Melanocyte of skin (primary cell): ENCODE results near the gene TMEM120A. TPM values are rescaled to one million over a fixed set of nuclear protein-coding genes. Genes with fewer than 3 reads are reported as not detected.

Source experiments
- small RNA-seq, 2 donors: library from RNA; depleted of rRNA; stranded (forward); fragments of <200 nt; gene quantifications; one replicate each; pipeline ENCODE3, GENCODE V24; 2012
- total RNA-seq, 2 donors: library from RNA; depleted of rRNA; stranded (reverse); fragments of >200 nt; gene quantifications; 2 replicates each; pipeline ENCODE4 v1.2.3, GENCODE V29; 2012

TMEM120A gene
- total RNA-seq, result 10 to 100 TPM; 23.4 to 28.3 TPM

GRCh38 chr7:75994388-75995051 is at the start of gene TMEM120A:
TSS of gene TMEM120A (minus strand) at chr7:75994595. CDS start at chr7:75994570, 25 bp downstream.

Small RNA genes lying within 50 kb of the gene (small RNA-seq; reads per million reads assigned to genes)
- gene SNORA14A, result 43.9 to 63.7 reads per million in 2 donors

Other genes starting within 250 kb of the TMEM120A start
- not detected for gene CCL26, start 222.4 kb downstream of the TMEM120A start, total RNA-seq
- gene CCL24, start 180.8 kb downstream of the TMEM120A start, total RNA-seq, result not detected
- gene RHBDD2, start 115.6 kb downstream of the TMEM120A start, total RNA-seq, result 10 to 100 TPM; 32.0 to 36.5 TPM
- gene POR, start 79.4 kb downstream of the TMEM120A start, total RNA-seq, result 100 to 1,000 TPM; 118 to 276 TPM
- 10 to 100 TPM; 24.4 to 40.6 TPM for gene STYXL1, start 53.4 kb upstream of the TMEM120A start, total RNA-seq
- 10 to 100 TPM; 44.4 to 58.9 TPM for gene MDH2, start 53.5 kb upstream of the TMEM120A start, total RNA-seq
- 1 to 10 TPM in 1 of 2 donors, under 1 TPM in 1; 1.00 to 3.1 TPM for gene SRRM3, start 207.3 kb upstream of the TMEM120A start, total RNA-seq